GM21447 (cell line): ENCODE measurements around the gene EPS8L2.
"Not testable (repeated sequence)": the region's sequence is repeated elsewhere in the genome, so short reads cannot be mapped to it uniquely, and the experiment has no call there.

Experiments
- ATAC-seq: cut with Tn5 transposase; IDR thresholded peaks from one replicate; pipeline ENCODE4 v1.9.1; 2021; ENCODE audit not compliant: unreplicated experiment

EPS8L2 gene

GRCh38 chr11:689625-690024 is 16.4 kb upstream of the EPS8L2 start:
- ATAC-seq: no peak

- not testable (repeated sequence) for ATAC-seq
These were observed 15.8 kb upstream of the EPS8L2 start for GRCh38 chr11:690244-690643.

- ATAC-seq: no peak
These were observed 15.0 kb upstream of the EPS8L2 start for GRCh38 chr11:690738-691633.

GRCh38 chr11:691710-692590 is 14.1 kb upstream of the EPS8L2 start:
- ATAC-seq: no peak

- ATAC-seq: no peak
These were observed 13.1 kb upstream of the EPS8L2 start for GRCh38 chr11:692824-693414.

GRCh38 chr11:693415-693831 is 12.6 kb upstream of the EPS8L2 start:
- ATAC-seq: no peak

GRCh38 chr11:693887-694562 is 12.0 kb upstream of the EPS8L2 start:
- ATAC-seq: no peak

GRCh38 chr11:694563-695287 is 11.3 kb upstream of the EPS8L2 start, which contains the start of gene DEAF1:
Gene DEAF1, minus strand, starts transcription at chr11:695222. Its CDS starts 175 bp downstream, at chr11:695047.
- ATAC-seq: peak; percentile 74

GRCh38 chr11:695288-695537 is 10.8 kb upstream of the EPS8L2 start:
- no peak for ATAC-seq

- peak; percentile 71 for ATAC-seq
These were observed 10.3 kb upstream of the EPS8L2 start, which contains the start of gene TMEM80 for GRCh38 chr11:695538-696248. Gene TMEM80, plus strand, starts transcription at chr11:695816. Its CDS starts 12 bp downstream, at chr11:695828.

- no peak for ATAC-seq
These were observed 9.0 kb upstream of the EPS8L2 start for GRCh38 chr11:696955-697491.

- no peak for ATAC-seq
These were observed 8.2 kb upstream of the EPS8L2 start for GRCh38 chr11:697811-698311.

- no peak for ATAC-seq
These were observed 7.4 kb upstream of the EPS8L2 start for GRCh38 chr11:698493-699115.

- ATAC-seq: no peak
These were observed 6.9 kb upstream of the EPS8L2 start for GRCh38 chr11:699116-699508.

- no peak for ATAC-seq
These were observed 6.3 kb upstream of the EPS8L2 start for GRCh38 chr11:699753-700152.

GRCh38 chr11:701741-702461 is 4.1 kb upstream of the EPS8L2 start:
- ATAC-seq: no peak

GRCh38 chr11:702462-703461 is 3.3 kb upstream of the EPS8L2 start:
- ATAC-seq: no peak
